Upper lobe of right lung (tissue), 1 donor: ENCODE results near the gene PROM2. TPM values are rescaled to one million over a fixed set of nuclear protein-coding genes. Genes with fewer than 3 reads are reported as not detected.

Experiments used
- ATAC-seq: fragments of 200-7000 bp; cut with Tn5 transposase; one replicate; pipeline ENCODE4 v1.9.1; 2020; ENCODE audit warnings: mild to moderate bottlenecking, moderate library complexity
- DNase-seq: peaks from one replicate; pipeline ENCODE4 v3.0.0-alpha.2; 2020
- H3K27ac ChIP-seq: fragments of 200-600 bp; one replicate; pipeline ENCODE4 v1.8.0; 2022
- H3K27me3 ChIP-seq: fragments of 200-600 bp; one replicate; pipeline ENCODE4 v1.8.0; 2022; ENCODE audit warnings: mild to moderate bottlenecking
- H3K36me3 ChIP-seq: fragments of 200-600 bp; one replicate; pipeline ENCODE4 v1.8.0; 2022
- H3K4me1 ChIP-seq: fragments of 200-600 bp; one replicate; pipeline ENCODE4 v1.8.0; 2022
- H3K4me3 ChIP-seq: fragments of 200-600 bp; one replicate; pipeline ENCODE4 v1.8.0; 2022; ENCODE audit warnings: mild to moderate bottlenecking
- H3K9me3 ChIP-seq: fragments of 200-600 bp; one replicate; pipeline ENCODE4 v1.8.0; 2022
- CTCF ChIP-seq: fragments of 200-600 bp; IDR thresholded peaks from one replicate; pipeline ENCODE4 v1.8.0; 2022; ENCODE audit warnings: antibody characterized with exemption
- intact Hi-C: fragments of 100-400 bp; cut with DNase I; formaldehyde crosslinking; loops from one replicate; pipeline ENCODE4 v1.11.0; 2022
- total RNA-seq: library from RNA; stranded (reverse); fragmentation: NEBNext Ultra II Directional; extraction: Animal tissue kit (Norgen Biotek cat#: 25700); gene quantifications from one replicate; pipeline ENCODE4 v1.2.1, GENCODE V29; 2021
- donor health status: DM: no; HTN: yes; CAD: no; lungs with severe emphysema.

PROM2 gene
- total RNA-seq, 1 donor from 2014 or later = 6.0 TPM

DNA sequence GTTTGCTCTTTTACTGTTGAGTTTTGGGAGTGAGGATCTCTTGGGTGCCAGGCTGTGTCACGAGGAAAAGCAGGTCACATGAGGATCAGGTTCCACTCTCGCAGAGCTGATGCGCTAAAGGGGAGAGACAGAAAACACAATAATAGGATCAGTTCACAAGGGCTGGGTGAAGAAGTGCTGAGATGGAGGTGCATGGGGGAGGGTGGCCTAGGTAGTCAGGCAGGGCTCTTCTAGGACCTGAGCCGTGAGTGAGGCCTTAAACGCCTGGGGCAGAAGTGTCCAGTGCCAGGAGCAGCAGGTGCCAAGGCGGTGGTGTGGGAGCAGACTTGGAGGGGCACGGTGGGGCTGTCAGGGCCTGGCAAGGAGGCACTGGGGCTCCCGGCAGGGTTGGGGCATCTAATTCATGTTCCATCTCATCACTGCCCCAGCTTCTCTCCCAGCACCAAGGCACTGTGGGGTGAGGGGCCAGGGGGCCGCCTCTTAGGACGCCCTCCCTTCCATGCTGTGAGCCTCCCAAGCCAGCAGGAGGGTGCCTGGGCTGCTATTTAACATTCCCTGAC lies 32.2 kb downstream of the PROM2 start:
- TF ChIP-seq CTCF = no peak
- Histone ChIP-seq H3K36me3 (no peaks in the 10 kb centered on the region), H3K4me3 (no peak overlapping the region), H3K27ac (no peak overlapping the region), H3K4me1 (no peaks in the 10 kb centered on the region), H3K9me3 (no peaks in the 10 kb centered on the region), H3K27me3 (no peaks in the 10 kb centered on the region)
- ATAC-seq (no peak), DNase-seq (no peak)
- intact Hi-C loops = no loop called here

- no peak overlapping the region for H3K4me3 ChIP-seq
- DNase-seq (no peak), ATAC-seq (no peak)
- no peak overlapping the region for H3K27ac ChIP-seq
- H3K9me3 ChIP-seq = no peaks in the 10 kb centered on the region
- H3K36me3 ChIP-seq = no peaks in the 10 kb centered on the region
- intact Hi-C loops = no loop called here
- no peak for TF ChIP-seq CTCF
- H3K27me3 ChIP-seq = no peaks in the 10 kb centered on the region
- no peaks in the 10 kb centered on the region for H3K4me1 ChIP-seq
Observed at GRCh38 chr2:95307036-95307435, 32.8 kb downstream of the PROM2 start.

- no peak for DNase-seq
- TF ChIP-seq CTCF = no peak
- Histone ChIP-seq H3K4me1 (no peaks in the 10 kb centered on the region), H3K4me3 (no peak overlapping the region), H3K27me3 (no peaks in the 10 kb centered on the region), H3K9me3 (no peaks in the 10 kb centered on the region), H3K27ac (no peak overlapping the region), H3K36me3 (no peaks in the 10 kb centered on the region)
- intact Hi-C loops = no loop called here
- no peak for ATAC-seq
Observed at GRCh38 chr2:95307878-95308277, 33.6 kb downstream of the PROM2 start.

GRCh38 chr2:95308426-95308990 lies 34.3 kb downstream of the PROM2 start:
- no peak overlapping the region for H3K4me3 ChIP-seq
- DNase-seq (no peak), ATAC-seq (no peak)
- H3K27me3 ChIP-seq = no peaks in the 10 kb centered on the region
- H3K9me3 ChIP-seq = no peaks in the 10 kb centered on the region
- no peaks in the 10 kb centered on the region for H3K36me3 ChIP-seq
- TF ChIP-seq CTCF = no peak
- no peaks in the 10 kb centered on the region for H3K4me1 ChIP-seq
- intact Hi-C loops = no loop called here
- no peak overlapping the region for H3K27ac ChIP-seq

DNA sequence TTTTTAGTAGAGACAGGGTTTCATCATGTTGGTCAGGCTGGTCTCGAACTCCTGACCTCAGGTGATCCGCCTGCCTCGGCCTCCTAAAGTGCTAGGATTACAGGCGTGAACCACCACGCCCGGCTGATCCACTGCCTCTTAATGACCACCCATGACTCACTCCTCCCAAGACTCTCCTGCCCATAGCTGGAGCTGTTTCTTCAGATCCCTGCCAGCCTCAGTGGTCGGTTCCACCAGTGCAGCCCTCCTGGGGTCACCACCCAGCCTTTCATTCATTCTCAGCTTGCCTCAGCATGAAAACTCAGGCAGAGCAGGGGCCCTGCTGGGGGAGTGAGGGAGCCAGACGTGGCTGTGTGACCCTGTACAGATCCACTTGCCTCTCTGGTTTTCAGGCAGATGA lies 35.4 kb downstream of the PROM2 start:
- DNase-seq (no peak), ATAC-seq (no peak)
- Histone ChIP-seq H3K4me3 (no peak overlapping the region), H3K9me3 (no peaks in the 10 kb centered on the region), H3K4me1 (no peaks in the 10 kb centered on the region), H3K36me3 (no peaks in the 10 kb centered on the region), H3K27ac (no peak overlapping the region), H3K27me3 (no peaks in the 10 kb centered on the region)
- intact Hi-C loops = no loop called here
- no peak for TF ChIP-seq CTCF

DNA sequence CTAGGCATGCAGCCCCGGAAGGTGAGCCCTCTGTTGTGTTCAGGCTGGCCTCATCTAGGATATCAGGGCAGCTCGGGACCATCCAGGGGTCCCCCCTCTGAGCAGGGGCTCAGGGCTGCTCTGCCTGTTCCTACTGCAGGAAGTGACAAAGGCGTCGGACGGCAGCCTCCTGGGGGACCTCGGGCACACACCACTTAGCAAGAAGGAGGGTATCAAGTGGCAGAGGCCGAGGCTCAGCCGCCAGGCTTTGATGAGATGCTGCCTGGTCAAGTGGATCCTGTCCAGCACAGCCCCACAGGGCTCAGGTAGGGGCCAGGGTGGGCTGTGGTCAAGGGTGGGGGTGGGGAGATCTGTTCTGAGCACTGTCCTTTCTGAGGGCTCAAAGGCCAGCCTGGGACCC lies 36.0 kb downstream of the PROM2 start:
- no peaks in the 10 kb centered on the region for H3K4me1 ChIP-seq
- intact Hi-C loops = no loop called here

More for the DNA sequence above, 36.0 kb downstream of the PROM2 start:
- DNase-seq (no peak), ATAC-seq (no peak)
- Histone ChIP-seq H3K9me3 (no peaks in the 10 kb centered on the region), H3K27me3 (no peaks in the 10 kb centered on the region), H3K36me3 (no peaks in the 10 kb centered on the region), H3K27ac (no peak overlapping the region), H3K4me3 (no peak overlapping the region)
- no peak for TF ChIP-seq CTCF
